G401.6 (cell line): ENCODE measurements around the gene BRIX1.
"Not testable (repeated sequence)": the region's sequence is repeated elsewhere in the genome, so short reads cannot be mapped to it uniquely, and the experiment has no call there.

Experiments used
- FAIRE-seq: peaks from 2 replicates; lab custom pipeline; 2012; peaks lifted over from hg19 to GRCh38; lab: Jason Lieb, UNC

BRIX1 gene

GRCh38 chr5:34915856-34916192, 313 bp downstream of the BRIX1 start:
- FAIRE-seq: no peak

- FAIRE-seq: no peak
These were observed 1.0 kb downstream of the BRIX1 start for GRCh38 chr5:34916518-34916917.

GRCh38 chr5:34918025-34918424, 2.5 kb downstream of the BRIX1 start:
- FAIRE-seq: no peak

GRCh38 chr5:34919077-34919476, 3.6 kb downstream of the BRIX1 start:
- FAIRE-seq: no peak

DNA sequence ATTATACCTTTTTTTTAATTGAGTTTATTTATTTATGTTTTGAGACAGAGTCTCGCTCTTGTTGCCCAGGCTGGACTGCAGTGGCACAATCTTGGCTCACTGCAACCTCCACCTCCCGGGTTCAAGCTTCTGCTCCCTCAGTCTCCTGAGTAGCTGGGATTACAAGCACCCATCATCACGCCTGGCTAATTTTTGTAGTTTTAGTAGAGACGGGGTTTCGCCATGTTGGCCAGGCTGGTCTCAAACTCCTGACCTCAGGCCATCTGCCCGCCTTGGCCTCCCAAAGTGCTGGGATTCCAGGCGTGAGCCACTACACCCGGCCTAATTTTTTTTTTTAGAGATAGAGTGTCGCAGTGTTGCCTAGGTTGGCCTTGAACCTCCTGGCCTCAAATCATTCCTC, 7.7 kb downstream of the BRIX1 start:
- not testable (repeated sequence) for FAIRE-seq

- FAIRE-seq: peak; percentile 49
These were observed 8.4 kb downstream of the BRIX1 start for GRCh38 chr5:34923694-34924461.

DNA sequence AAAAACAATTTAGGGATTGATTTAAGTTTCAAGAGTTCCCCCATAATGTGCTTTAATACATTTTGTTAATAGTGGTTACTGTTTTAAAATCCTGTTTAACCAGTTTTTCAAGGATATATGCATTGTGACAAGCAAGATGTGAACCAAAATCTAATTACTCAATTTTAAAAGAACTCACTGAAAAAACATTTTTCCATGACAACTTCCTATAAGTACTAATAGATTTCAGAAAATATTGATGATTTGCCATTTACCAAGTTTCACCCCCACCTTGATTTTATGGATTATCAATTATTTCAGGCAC, 8.9 kb downstream of the BRIX1 start:
- peak; percentile 34 for FAIRE-seq

DNA sequence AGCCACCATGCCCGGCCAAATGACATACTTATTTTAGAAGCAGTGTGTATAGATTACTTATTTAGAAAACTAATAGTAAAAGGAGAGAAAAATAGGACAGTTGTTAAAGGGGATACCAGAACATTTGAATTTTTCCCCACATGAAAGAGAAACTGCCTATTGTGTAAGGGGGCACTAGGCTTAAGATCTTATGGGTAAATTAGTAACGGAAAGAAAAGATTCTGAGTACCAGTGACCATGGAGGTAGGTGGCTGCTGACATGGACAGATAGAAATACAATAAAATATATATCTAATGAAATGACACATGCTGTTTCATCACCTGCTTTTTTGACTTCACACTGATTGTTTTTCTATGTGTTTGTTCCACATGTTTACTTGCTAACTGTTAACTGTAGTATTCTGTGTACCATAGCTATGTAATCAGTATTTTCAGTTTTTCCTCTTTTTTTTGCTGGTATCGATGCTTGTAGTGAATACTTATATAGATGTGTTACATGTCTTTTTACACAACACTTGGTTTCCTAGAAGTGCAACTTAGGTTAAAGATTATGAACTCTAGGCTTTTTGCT, 10.9 kb downstream of the BRIX1 start:
- no peak for FAIRE-seq

GRCh38 chr5:34927785-34928184, 12.3 kb downstream of the BRIX1 start:
- no peak for FAIRE-seq

DNA sequence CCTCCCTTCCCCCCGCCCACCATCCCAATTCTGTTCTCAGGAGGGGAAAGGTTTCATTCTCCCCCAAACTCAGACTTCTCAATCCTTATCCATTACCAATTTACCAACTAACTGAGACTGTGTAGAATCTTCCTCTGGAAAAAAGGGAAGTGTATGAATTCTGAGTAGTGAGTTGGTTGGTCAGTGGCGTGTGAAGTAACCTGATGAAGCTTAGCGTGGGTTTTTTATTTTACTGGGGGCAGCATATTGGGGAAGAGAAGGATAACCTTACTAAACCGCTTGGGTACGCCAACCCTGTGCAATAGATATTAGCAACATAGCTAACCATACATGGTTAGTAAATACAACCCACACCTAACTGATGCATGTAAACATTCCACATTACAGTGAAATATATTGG, 12.8 kb downstream of the BRIX1 start:
- no peak for FAIRE-seq

GRCh38 chr5:34929134-34929719, 13.7 kb downstream of the BRIX1 start, which contains the start of gene DNAJC21:
Gene DNAJC21 (plus strand): TSS chr5:34929559. CDS start chr5:34929820, 261 bp downstream.
- FAIRE-seq: peak; percentile 96

DNA sequence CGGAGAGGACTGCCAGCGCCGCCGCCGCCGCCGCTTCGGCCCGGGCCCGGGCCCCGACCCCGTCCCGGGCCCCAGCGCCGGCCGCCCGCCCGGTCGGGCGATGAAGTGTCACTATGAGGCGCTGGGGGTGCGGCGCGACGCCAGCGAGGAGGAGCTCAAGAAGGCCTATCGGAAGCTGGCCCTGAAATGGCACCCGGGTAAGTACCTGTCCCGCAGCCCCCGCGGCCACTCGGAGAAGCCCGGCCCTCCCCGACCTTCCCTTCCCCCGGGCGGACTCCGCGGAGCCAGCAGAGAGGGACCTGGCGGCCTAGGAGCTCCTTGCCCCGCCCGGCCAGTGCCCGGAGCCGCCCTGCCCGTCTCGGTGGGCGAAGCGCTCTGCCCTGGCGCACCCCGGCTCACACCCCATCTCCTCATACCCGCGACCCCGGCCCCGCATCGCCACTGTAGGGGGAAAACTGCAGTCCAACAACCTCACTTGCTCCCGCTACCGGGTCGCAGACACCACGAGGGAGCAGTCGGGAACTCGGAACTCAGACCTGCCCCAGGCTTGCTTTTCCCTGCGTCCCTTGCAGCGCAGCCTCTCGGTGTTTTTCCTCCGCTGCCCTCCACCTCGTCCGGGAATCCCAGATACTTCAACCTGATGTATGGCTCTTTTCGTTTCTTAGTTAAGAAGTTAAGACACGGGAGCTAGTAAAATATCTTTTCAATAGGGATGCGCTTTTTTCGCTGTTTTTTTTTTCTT, 14.4 kb downstream of the BRIX1 start:
- no peak for FAIRE-seq

- FAIRE-seq: no peak
These were observed 14.9 kb downstream of the BRIX1 start for GRCh38 chr5:34930462-34930844.

DNA sequence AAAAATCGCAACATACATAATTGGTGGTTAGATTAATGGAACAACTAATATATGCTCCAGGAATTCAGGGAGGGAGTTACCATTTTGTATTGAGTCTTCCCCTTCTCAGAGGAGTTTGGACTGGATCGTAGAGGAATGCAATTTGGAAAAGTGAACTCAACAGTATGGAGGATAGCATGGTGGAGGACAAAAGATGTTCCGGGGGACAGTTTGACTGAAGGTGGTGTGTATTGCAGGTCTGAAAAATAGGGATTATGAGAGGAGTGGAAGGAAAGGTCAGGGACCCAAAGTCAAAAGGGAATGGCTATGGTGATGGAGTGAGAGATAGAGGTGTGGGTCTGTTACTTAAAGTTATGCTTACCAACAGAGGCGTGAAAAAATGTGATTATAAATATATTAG, 15.4 kb downstream of the BRIX1 start:
- no peak for FAIRE-seq

DNA sequence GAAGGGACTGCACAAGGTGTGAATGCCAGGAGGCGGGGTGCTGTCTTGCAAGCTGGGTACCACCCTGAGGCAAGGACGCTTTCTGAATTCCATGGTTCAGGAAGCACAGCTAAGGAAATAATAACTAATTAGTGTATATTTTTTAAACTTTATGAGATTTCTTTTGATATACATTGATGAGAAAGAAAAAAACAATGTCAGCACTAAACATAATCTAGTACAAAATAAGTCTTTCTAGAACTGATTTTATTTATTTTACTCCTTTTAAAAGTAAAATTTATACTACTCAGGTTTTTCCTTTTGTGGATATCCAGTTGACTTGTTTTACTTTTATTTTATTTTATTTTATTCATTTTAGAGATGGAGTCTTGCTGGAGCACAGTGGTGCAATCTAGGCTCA, 17.4 kb downstream of the BRIX1 start:
- no peak for FAIRE-seq

DNA sequence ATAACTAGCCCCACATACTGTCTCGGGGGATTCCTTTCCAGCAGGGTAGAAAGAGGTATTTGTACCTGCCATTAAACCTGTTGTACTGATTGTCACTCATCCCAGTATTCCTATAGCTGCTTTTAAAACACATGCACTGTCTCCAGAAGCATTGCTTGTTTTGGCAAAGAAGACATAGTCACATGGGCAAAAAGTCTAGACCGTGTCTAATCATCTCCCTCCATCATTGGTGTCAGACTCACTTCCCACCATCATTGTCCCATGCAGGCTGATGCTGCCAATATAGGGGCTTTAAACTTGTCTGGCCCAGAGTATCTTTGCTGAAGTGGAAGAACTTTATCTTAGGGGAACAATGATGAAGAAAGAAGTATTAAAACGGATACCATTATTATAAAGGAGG, 26.4 kb downstream of the BRIX1 start:
- FAIRE-seq: no peak

DNA sequence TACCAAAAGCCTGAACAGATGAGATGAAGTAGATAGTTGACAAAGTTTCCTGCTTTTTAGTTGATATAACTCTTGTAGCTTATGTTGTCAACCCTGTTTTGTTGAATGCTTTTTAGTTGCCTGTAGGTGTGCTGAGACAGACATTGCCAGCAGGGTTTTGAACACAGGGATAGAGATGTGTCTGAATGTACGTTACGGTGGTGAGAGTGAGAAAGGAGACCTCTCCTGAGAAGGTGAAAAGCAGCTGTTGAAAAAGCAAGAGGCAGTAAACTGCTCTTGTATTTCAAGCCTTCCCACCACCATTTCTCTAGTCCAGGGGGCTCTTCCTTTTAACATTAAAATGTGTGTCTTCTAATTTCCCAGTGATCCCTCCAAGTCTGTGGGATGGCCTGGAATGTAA, 28.5 kb downstream of the BRIX1 start:
- no peak for FAIRE-seq

- FAIRE-seq: no peak
These were observed 29.0 kb downstream of the BRIX1 start for GRCh38 chr5:34944460-34945047.

DNA sequence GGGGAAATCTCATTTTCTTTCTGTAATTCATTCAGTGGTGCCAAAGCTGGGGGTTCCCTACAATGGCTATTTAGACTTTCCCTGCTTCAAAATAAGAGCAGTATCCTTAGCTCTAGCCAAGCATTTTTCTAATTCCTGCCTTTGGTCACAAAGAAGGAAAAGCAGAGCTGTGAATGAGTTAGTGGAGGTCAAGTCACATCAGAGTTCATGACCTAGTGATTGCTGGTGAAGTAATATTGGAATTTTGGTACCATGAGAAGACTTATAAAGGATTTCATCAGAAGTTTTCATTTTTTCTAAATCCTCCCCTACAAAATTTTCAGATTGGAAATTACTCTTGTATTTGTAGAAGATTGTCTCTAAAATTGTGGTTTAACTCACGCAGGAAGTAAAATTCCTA, 41.8 kb downstream of the BRIX1 start:
- no peak for FAIRE-seq

DNA sequence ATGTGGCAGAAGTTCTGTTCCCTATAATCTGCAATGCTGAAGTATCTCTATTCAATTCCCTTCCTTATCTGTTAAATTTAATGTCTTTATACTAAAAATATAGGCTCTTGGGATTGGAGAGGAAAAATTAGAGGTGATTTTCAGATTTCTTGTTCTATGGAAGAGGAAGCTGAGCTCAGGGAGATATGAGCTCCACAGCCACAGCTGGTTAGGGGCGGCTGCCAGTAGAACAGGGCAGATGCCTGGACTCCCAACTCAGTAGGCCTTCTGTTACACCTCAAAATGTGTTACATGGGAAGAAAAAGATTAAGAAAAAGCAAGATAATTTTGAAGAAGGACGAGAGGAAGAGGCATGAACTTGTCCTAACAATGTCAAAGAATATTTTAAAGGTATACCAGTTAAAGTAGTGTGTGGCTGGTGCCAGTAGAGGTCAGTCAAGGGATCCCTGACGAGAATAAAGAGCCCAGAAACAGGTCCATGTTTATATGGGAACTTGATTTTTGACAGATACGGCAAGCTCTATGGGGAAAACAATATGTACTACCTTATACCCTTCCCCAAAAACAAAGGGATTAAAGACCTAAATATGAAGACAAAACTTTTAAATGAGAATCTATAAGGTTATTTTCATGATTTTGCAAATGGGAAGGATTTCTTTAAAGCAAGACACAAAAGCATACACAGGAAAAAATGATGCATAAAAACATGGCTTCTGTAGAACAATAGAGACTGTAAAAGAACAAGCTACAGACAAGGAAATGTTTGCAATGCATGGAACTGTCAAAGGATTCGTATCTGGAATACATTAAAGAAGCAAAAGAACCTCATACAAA, 42.6 kb downstream of the BRIX1 start:
- peak; percentile 86 for FAIRE-seq

DNA sequence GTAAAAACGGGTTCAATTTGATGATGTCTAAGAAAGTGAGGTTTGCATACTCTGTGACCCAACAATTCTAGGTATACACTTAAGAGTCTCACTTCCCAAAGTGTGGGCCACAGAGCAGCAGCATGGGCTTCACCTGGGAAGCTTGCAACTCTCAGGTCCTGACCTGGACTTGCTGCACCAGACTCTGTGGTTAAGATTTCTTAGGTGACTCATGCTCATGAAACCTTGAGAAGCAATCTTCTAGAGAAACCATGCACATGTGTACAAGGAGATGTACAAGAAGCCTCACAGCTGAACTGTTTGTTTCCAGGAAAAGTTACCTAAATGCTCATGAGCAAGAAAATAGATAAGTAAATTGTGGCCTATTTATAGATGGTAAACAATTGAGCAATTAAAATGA, 43.8 kb downstream of the BRIX1 start:
- FAIRE-seq: no peak

DNA sequence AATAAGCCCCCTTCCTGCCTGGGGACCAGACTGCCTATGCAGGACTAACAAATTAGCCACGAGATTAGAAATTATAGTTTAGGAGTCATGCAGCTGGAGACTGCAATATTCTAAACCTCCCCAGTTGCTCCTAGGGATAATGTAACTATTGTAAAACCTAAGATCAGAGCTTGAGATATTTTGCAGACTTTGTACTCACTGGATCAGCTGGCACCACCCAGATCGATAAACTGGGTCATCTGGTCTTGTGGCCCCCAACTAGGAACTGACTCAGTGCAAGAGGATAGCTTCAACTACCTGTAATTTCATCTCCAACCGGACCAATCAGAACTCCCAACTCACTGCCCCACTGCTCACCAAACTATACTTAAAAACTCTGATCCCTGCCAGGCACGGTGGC, 52.0 kb downstream of the BRIX1 start:
- FAIRE-seq: no peak
